HepG2 (cell line): ENCODE results near the gene C14orf119. TPM values are rescaled to one million over a fixed set of nuclear protein-coding genes. Genes with fewer than 3 reads are reported as not detected.
A peak's percentile ranks its signal among the peaks of the same experiment; 100 is the strongest.

Experiments used
- FOSL2 ChIP-seq: sonication (generic); formaldehyde crosslinking; IDR thresholded peaks from 2 replicates; pipeline ENCODE4 v1.4.0; 2020; ENCODE audit warnings: missing genetic modification reagents
- GZF1 ChIP-seq: sonication (generic); formaldehyde crosslinking; IDR thresholded peaks from 2 replicates; pipeline ENCODE4 v1.5.1; 2020; ENCODE audit warnings: mild to moderate bottlenecking, missing genetic modification reagents
- HDAC1 ChIP-seq: sonication (generic); formaldehyde crosslinking; IDR thresholded peaks from 2 replicates; pipeline ENCODE4 v1.5.1; 2020; ENCODE audit warnings: mild to moderate bottlenecking, missing genetic modification reagents
- KAT8 ChIP-seq: IDR thresholded peaks from 2 replicates; pipeline ENCODE4 v1.6.1; 2016; ENCODE audit warnings: missing genetic modification reagents, missing compliant biosample characterization
- MAFG ChIP-seq: sonication (generic); formaldehyde crosslinking; IDR thresholded peaks from 2 replicates; pipeline ENCODE4 v1.5.1; 2020; ENCODE audit warnings: mild to moderate bottlenecking, missing genetic modification reagents
- MZF1 ChIP-seq: sonication (generic); formaldehyde crosslinking; IDR thresholded peaks from 2 replicates; pipeline ENCODE4 v1.8.1; 2023; ENCODE audit warnings: mild to moderate bottlenecking, missing genetic modification reagents, borderline replicate concordance
- STAT5B ChIP-seq: sonication (generic); formaldehyde crosslinking; IDR thresholded peaks from 2 replicates; pipeline ENCODE4 v1.4.0; 2020; ENCODE audit warnings: missing genetic modification reagents
- ZFX ChIP-seq: sonication (generic); formaldehyde crosslinking; IDR thresholded peaks from 2 replicates; pipeline ENCODE4 v1.4.0; 2020; ENCODE audit warnings: mild to moderate bottlenecking, low read depth, missing genetic modification reagents, moderate library complexity
- ZNF12 ChIP-seq: sonication (generic); formaldehyde crosslinking; IDR thresholded peaks from 2 replicates; pipeline ENCODE4 v1.5.0; 2020; ENCODE audit warnings: missing genetic modification reagents
- ZNF136 ChIP-seq: sonication (generic); formaldehyde crosslinking; IDR thresholded peaks from 2 replicates; pipeline ENCODE4 v1.8.1; 2022; ENCODE audit warnings: low read depth, mild to moderate bottlenecking, moderate library complexity, missing genetic modification reagents
- ZNF337 ChIP-seq: sonication (generic); formaldehyde crosslinking; IDR thresholded peaks from 2 replicates; pipeline ENCODE4 v1.5.1; 2020; ENCODE audit warnings: missing genetic modification reagents, low read depth, mild to moderate bottlenecking, borderline replicate concordance
- polyA plus RNA-seq, 8 experiments: library from polyadenylated mRNA; depleted of rRNA in 3 of 8; stranded (reverse) in 7 of 8; unstranded in 1 of 8; fragments of >200 nt; fragmentation: Illumina TruSeq in 4 of 8; extraction: Trizol in 4 of 8; gene quantifications; 2 replicates each; pipeline versions ENCODE4 v1.2.1 to v1.2.3, GENCODE V29; 2011 to 2016; ENCODE audit warnings: low read depth in 4 of 8, missing spikeins in 1 of 8, mixed read lengths in 1 of 8; ENCODE audit not compliant: insufficient read depth in 1 of 8
- total RNA-seq, 5 experiments: library from RNA; depleted of rRNA; stranded (reverse); fragments of >200 nt; fragmentation: Illumina TruSeq; extraction: Trizol; gene quantifications; 2 replicates each; pipeline ENCODE4 v1.2.3, GENCODE V29; 2016; ENCODE audit warnings: low read depth in 1 of 5
- TF ChIP-seq, protein P1 (sequence below): sonication (generic); formaldehyde crosslinking; IDR thresholded peaks from 2 replicates; pipeline ENCODE4 v1.4.0; 2020; ENCODE audit warnings: missing genetic modification reagents, borderline replicate concordance
- TF ChIP-seq, protein P2 (sequence below): sonication (generic); formaldehyde crosslinking; IDR thresholded peaks from 2 replicates; pipeline ENCODE4 v1.5.0; 2020; ENCODE audit warnings: missing genetic modification reagents, mild to moderate bottlenecking, borderline replicate concordance
- TF ChIP-seq, protein P3 (sequence below): sonication (generic); formaldehyde crosslinking; IDR thresholded peaks from 2 replicates; pipeline ENCODE4 v1.4.0; 2020; ENCODE audit warnings: missing genetic modification reagents
- TF ChIP-seq, protein P4 (sequence below), 2 experiments: sonication (generic) in 1 of 2; formaldehyde crosslinking in 1 of 2; IDR thresholded peaks; 2 replicates each; pipeline versions ENCODE4 v1.4.0 to v1.6.1; 2016 to 2020; ENCODE audit warnings: borderline replicate concordance in 1 of 2, low read depth in 1 of 2, mild to moderate bottlenecking in 1 of 2, missing genetic modification reagents in 1 of 2
- TF ChIP-seq, protein P5 (sequence below): IDR thresholded peaks from 2 replicates; pipeline ENCODE4 v1.6.1; 2016; ENCODE audit warnings: low read depth, control low read depth

Gene C14orf119
- total and polyA plus RNA-seq, 2 of the 13 experiments (the other 11 are each of a cell fraction or from before 2014, with no cell fraction given), result 117 to 206 TPM

DNA sequence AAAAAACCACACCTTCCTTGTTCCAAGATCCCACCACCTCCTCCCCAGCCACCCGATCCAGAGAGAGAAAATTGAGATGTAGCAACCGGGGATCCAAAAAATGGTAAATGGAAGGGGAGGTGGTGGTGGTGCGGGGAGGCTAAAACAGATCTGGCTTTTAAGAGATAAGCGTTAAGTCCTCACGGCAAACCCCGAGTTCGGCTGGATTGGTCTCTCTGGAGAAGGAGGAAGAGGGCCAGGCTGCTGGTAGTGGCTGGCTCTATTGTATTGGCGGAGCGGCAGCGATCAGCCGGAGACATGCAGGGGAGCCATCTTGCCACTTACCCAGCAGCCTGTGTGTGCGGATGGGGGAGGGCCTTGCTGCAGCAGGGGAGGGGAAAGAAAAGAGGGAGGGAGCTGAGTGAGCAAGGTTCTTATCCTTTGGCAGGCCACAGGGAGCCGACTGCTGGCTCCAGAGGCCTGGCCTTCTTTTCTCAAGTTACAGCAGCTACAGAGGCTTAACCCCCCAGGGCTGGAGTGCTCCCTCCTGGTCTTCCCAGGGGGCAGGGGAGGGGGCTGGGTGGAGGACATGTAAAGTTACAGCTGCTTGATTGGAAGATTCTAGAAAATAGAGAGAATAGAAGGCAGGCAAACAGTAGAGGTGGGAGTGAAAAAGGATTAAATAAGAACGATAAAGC lies 23.9 kb upstream of the C14orf119 start (continued):
- TF ChIP-seq ZNF136, result peak; percentile 61; the same call in 1 of the 2 replicates
- TF ChIP-seq, protein P1, sequence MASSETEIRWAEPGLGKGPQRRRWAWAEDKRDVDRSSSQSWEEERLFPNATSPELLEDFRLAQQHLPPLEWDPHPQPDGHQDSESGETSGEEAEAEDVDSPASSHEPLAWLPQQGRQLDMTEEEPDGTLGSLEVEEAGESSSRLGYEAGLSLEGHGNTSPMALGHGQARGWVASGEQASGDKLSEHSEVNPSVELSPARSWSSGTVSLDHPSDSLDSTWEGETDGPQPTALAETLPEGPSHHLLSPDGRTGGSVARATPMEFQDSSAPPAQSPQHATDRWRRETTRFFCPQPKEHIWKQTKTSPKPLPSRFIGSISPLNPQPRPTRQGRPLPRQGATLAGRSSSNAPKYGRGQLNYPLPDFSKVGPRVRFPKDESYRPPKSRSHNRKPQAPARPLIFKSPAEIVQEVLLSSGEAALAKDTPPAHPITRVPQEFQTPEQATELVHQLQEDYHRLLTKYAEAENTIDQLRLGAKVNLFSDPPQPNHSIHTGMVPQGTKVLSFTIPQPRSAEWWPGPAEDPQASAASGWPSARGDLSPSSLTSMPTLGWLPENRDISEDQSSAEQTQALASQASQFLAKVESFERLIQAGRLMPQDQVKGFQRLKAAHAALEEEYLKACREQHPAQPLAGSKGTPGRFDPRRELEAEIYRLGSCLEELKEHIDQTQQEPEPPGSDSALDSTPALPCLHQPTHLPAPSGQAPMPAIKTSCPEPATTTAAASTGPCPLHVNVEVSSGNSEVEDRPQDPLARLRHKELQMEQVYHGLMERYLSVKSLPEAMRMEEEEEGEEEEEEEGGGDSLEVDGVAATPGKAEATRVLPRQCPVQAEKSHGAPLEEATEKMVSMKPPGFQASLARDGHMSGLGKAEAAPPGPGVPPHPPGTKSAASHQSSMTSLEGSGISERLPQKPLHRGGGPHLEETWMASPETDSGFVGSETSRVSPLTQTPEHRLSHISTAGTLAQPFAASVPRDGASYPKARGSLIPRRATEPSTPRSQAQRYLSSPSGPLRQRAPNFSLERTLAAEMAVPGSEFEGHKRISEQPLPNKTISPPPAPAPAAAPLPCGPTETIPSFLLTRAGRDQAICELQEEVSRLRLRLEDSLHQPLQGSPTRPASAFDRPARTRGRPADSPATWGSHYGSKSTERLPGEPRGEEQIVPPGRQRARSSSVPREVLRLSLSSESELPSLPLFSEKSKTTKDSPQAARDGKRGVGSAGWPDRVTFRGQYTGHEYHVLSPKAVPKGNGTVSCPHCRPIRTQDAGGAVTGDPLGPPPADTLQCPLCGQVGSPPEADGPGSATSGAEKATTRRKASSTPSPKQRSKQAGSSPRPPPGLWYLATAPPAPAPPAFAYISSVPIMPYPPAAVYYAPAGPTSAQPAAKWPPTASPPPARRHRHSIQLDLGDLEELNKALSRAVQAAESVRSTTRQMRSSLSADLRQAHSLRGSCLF (CRISPR knock-in tag), result no peak
- peak; percentile 89 for TF ChIP-seq ZFX (CRISPR knock-in tag)
- TF ChIP-seq ZNF337 (CRISPR knock-in tag), result peak; percentile 70; the same call in 1 of the 2 replicates
- TF ChIP-seq ZNF12 (CRISPR knock-in tag), result peak; percentile 49; the same call in 1 of the 2 replicates
- TF ChIP-seq, protein P2, sequence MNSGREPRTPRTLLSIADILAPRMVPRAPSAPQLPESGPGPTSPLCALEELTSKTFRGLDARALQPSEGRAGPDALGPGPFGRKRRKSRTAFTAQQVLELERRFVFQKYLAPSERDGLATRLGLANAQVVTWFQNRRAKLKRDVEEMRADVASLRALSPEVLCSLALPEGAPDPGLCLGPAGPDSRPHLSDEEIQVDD (CRISPR knock-in tag), result peak; percentile 78
- peak; percentile 91 for TF ChIP-seq KAT8 (CRISPR knock-in tag)
- TF ChIP-seq MAFG (CRISPR knock-in tag), result no peak
- TF ChIP-seq, protein P3, sequence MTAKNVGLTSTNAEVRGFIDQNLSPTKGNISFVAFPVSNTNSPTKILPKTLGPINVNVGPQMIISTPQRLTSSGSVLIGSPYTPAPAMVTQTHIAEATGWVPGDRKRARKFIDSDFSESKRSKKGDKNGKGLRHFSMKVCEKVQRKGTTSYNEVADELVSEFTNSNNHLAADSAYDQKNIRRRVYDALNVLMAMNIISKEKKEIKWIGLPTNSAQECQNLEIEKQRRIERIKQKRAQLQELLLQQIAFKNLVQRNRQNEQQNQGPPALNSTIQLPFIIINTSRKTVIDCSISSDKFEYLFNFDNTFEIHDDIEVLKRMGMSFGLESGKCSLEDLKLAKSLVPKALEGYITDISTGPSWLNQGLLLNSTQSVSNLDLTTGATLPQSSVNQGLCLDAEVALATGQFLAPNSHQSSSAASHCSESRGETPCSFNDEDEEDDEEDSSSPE (CRISPR knock-in tag), result no peak
- TF ChIP-seq FOSL2 (CRISPR knock-in tag), result peak; percentile 62
- TF ChIP-seq, protein P4, sequence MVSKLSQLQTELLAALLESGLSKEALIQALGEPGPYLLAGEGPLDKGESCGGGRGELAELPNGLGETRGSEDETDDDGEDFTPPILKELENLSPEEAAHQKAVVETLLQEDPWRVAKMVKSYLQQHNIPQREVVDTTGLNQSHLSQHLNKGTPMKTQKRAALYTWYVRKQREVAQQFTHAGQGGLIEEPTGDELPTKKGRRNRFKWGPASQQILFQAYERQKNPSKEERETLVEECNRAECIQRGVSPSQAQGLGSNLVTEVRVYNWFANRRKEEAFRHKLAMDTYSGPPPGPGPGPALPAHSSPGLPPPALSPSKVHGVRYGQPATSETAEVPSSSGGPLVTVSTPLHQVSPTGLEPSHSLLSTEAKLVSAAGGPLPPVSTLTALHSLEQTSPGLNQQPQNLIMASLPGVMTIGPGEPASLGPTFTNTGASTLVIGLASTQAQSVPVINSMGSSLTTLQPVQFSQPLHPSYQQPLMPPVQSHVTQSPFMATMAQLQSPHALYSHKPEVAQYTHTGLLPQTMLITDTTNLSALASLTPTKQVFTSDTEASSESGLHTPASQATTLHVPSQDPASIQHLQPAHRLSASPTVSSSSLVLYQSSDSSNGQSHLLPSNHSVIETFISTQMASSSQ (IDR thresholded peaks at IDR 0.05; ENCODE audit: low read depth), result peak; percentile 37; the same call in 1 of the 2 replicates
- TF ChIP-seq, protein P4 (CRISPR knock-in tag; IDR thresholded peaks at IDR 0.05; ENCODE audit: borderline replicate concordance), result peak; percentile 61; the same call in 1 of the 2 replicates
- TF ChIP-seq MZF1 (CRISPR knock-in tag), result no peak
- peak; percentile 92 for TF ChIP-seq STAT5B
- TF ChIP-seq HDAC1 (CRISPR knock-in tag), result peak; percentile 82
- TF ChIP-seq, protein P5, sequence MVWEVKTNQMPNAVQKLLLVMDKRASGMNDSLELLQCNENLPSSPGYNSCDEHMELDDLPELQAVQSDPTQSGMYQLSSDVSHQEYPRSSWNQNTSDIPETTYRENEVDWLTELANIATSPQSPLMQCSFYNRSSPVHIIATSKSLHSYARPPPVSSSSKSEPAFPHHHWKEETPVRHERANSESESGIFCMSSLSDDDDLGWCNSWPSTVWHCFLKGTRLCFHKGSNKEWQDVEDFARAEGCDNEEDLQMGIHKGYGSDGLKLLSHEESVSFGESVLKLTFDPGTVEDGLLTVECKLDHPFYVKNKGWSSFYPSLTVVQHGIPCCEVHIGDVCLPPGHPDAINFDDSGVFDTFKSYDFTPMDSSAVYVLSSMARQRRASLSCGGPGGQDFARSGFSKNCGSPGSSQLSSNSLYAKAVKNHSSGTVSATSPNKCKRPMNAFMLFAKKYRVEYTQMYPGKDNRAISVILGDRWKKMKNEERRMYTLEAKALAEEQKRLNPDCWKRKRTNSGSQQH (CRISPR knock-in tag), result peak; percentile 92
- 0 out of 2 replicates have a peak, but pooled peaks have one; percentile 28 for TF ChIP-seq GZF1 (CRISPR knock-in tag)
